ENCODE data around the gene FAM118A. TPM values are rescaled to one million over a fixed set of nuclear protein-coding genes. Genes with fewer than 3 reads are reported as not detected.
A peak's percentile ranks its signal among the peaks of the same experiment; 100 is the strongest.

The FAM118A gene
- total and polyA plus RNA-seq, 9 donors = 21.9 to 57.8 (median 30.0) TPM

- WGBS, 3 donors = 89 to 90% (median 89%) methylated on average over 9 of the region's 9 CpGs
- no peak for DNase-seq
Observed at GRCh38 chr22:45316796-45317526, 7.2 kb downstream of the FAM118A start.

GRCh38 chr22:45317551-45318167 lies 7.9 kb downstream of the FAM118A start:
- Histone ChIP-seq H3K9me3 (no peaks in the 10 kb centered on the region), H3K4me1 (ENCODE audit: insufficient read depth) (peaks cover 4% of the 10 kb centered on the region), H3K36me3 (no peaks in the 10 kb centered on the region), H3K27ac (peak overlapping the region in 1 of 2 donors; percentile 81), H3K27me3 (no peaks in the 10 kb centered on the region), H3K4me3 (no peak overlapping the region)
- peak in 3 of 5 donors; percentile 41 to 59 (median 47) for DNase-seq
- TF ChIP-seq POLR2A (IDR thresholded peaks at IDR 0.05) = no peak
- peak in 1 of 3 donors; percentile 49 for TF ChIP-seq CTCF (IDR thresholded peaks at IDR 0.05)
- WGBS, 3 donors = 39 to 41% (median 39%) methylated on average over 19 of the region's 19 CpGs
- intact Hi-C loops (cut with DNase I) = no loop called here

More at GRCh38 chr22:45316796-45317526, 7.2 kb downstream of the FAM118A start:
- peak overlapping the region in 1 of 2 donors; percentile 81 for H3K27ac ChIP-seq
- H3K4me1 ChIP-seq (ENCODE audit: insufficient read depth) = peaks cover 4% of the 10 kb centered on the region
- no peaks in the 10 kb centered on the region for H3K27me3 ChIP-seq
- H3K36me3 ChIP-seq = no peaks in the 10 kb centered on the region
- TF ChIP-seq CTCF (IDR thresholded peaks at IDR 0.05) (no peak), EP300 (IDR thresholded peaks at IDR 0.05) (no peak), POLR2A (IDR thresholded peaks at IDR 0.05) (no peak)
- H3K4me3 ChIP-seq = no peak overlapping the region
- no peaks in the 10 kb centered on the region for H3K9me3 ChIP-seq
- intact Hi-C loops (cut with DNase I) = no loop called here

DNA sequence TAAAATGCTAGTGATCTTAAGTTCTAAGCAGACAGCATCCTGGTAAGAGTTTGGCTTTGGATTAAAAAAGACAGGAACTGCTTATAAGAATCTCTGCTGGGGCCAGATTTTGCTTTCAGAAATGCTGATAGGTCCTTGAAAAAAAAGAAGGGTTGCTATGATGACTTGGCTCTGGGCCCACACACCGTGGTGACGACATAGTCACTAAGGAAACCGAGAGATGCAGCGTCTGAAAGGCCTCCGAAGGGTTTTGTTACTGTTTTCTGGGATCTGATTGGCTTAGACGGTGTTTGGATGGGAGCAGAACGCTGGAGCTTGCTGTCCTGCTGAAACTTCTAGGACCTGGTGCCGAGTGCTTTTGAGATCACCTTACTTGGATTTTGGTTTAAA lies 8.4 kb downstream of the FAM118A start:
- DNase-seq = peak; percentile 79 to 93 (median 89)
- Histone ChIP-seq H3K4me1 (ENCODE audit: insufficient read depth) (peaks cover 4% of the 10 kb centered on the region), H3K9me3 (no peaks in the 10 kb centered on the region), H3K36me3 (no peaks in the 10 kb centered on the region), H3K27ac (peak overlapping the region in 1 of 2 donors; percentile 81), H3K27me3 (no peaks in the 10 kb centered on the region), H3K4me3 (no peak overlapping the region)
- WGBS, 3 donors = 1 to 3% (median 3%) methylated on average over 8 of the region's 8 CpGs
- no peak for TF ChIP-seq CTCF (IDR thresholded peaks at IDR 0.05)
- TF ChIP-seq POLR2A (IDR thresholded peaks at IDR 0.05) = no peak
- TF ChIP-seq EP300 (IDR thresholded peaks at IDR 0.05) = no peak
- intact Hi-C loops (cut with DNase I) = no loop called here

DNA sequence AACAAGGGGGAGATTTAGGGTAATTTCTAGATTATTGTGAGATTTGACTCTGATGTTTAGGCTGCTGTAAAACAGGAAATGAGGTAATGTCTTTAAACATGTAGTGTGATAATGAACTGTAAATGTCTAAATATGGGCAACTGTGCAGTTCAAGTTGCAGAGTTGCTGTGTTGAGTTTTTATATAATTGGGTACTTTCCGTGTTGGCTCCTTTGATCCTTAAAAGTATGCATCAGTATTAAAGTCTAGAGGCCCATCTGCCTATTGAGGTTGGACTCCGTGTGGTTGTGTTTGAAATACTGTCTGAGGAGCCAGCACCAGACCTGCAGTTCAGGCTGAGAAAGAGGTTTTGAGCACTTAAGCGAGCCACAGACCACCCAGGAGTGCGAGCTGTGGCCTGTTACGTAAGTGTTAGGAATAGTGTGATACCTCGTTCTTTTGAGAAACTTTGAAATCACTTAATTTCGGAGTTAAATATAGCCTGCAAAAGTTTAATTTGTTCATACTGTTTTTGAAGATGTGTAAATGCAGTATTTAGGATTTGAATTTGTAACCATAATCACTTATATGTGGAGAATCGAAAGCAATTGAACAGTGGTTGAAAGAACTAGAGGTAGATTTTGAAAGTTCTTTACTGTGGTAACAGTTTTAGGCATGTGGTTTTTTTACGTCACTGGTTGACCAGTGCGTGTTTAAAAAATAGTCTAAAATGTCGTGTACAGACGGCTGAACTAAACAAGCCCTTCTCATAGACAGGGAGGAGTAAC lies 9.0 kb downstream of the FAM118A start:
- DNase-seq = peak in 3 of 5 donors; percentile 36 to 51 (median 49)
- no peaks in the 10 kb centered on the region for H3K9me3 ChIP-seq
- no peak overlapping the region for H3K4me3 ChIP-seq
- TF ChIP-seq CTCF (IDR thresholded peaks at IDR 0.05) = no peak
- TF ChIP-seq EP300 (IDR thresholded peaks at IDR 0.05) = no peak
- no peak for TF ChIP-seq POLR2A (IDR thresholded peaks at IDR 0.05)
- no peaks in the 10 kb centered on the region for H3K36me3 ChIP-seq
- intact Hi-C loops (cut with DNase I) = no loop called here
- 23 to 35% (median 24%) methylated on average over 12 of the region's 12 CpGs for WGBS, 3 donors
- peaks cover 4% of the 10 kb centered on the region for H3K4me1 ChIP-seq (ENCODE audit: insufficient read depth)
- H3K27me3 ChIP-seq = no peaks in the 10 kb centered on the region
- H3K27ac ChIP-seq = peak overlapping the region in 1 of 2 donors; percentile 81
